ENCODE data around the gene SOCS2. TPM values are rescaled to one million over a fixed set of nuclear protein-coding genes. Genes with fewer than 3 reads are reported as not detected.

Gene SOCS2
- total and polyA plus RNA-seq, 7 donors: 17.5 to 118 (median 75.2) TPM

DNA sequence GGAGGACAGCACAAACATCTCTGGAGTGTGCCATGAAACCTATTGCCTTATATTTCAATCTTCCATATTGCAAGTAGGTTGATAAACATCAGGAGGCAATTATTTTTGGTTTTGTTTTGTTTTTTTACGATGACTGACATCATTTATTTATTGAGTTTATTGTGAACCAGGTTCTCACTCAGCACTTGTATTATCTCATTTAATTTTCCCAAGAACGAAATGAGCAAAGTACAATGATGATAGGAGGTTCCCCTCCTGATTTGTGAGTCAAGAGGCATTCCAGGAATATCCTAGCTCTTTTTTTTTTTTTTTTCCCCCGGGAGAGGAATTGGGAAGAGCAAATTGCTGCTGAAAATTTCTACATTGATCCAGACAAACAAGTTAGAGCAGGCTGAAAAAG, 4.7 kb downstream of the SOCS2 start:
- TF ChIP-seq POLR2A (IDR thresholded peaks at IDR 0.05) (no peak), EP300 (IDR thresholded peaks at IDR 0.05) (no peak), POLR2AphosphoS5 (IDR thresholded peaks at IDR 0.05) (no peak)
- TF ChIP-seq, protein P1, sequence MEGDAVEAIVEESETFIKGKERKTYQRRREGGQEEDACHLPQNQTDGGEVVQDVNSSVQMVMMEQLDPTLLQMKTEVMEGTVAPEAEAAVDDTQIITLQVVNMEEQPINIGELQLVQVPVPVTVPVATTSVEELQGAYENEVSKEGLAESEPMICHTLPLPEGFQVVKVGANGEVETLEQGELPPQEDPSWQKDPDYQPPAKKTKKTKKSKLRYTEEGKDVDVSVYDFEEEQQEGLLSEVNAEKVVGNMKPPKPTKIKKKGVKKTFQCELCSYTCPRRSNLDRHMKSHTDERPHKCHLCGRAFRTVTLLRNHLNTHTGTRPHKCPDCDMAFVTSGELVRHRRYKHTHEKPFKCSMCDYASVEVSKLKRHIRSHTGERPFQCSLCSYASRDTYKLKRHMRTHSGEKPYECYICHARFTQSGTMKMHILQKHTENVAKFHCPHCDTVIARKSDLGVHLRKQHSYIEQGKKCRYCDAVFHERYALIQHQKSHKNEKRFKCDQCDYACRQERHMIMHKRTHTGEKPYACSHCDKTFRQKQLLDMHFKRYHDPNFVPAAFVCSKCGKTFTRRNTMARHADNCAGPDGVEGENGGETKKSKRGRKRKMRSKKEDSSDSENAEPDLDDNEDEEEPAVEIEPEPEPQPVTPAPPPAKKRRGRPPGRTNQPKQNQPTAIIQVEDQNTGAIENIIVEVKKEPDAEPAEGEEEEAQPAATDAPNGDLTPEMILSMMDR (IDR thresholded peaks at IDR 0.05): no peak
- no peak for DNase-seq
- Histone ChIP-seq H3K4me3 (peak overlapping the region in 1 of 4 donors; percentile 77), H3K36me3 (peaks cover 0 to 53% (median 6%) of the 10 kb centered on the region in 4 donors), H3K4me1 (peaks cover 0 to 40% (median 35%) of the 10 kb centered on the region in 4 donors), H3K27ac (peak overlapping the region in 2 of 4 donors; percentile 15 to 32), H3K9me3 (no peaks in the 10 kb centered on the region), H3K27me3 (no peaks in the 10 kb centered on the region)
- intact Hi-C loops (cut with DNase I): no loop called here
- 61 to 72% methylated on average over 3 of the region's 3 CpGs for WGBS, 2 donors

DNA sequence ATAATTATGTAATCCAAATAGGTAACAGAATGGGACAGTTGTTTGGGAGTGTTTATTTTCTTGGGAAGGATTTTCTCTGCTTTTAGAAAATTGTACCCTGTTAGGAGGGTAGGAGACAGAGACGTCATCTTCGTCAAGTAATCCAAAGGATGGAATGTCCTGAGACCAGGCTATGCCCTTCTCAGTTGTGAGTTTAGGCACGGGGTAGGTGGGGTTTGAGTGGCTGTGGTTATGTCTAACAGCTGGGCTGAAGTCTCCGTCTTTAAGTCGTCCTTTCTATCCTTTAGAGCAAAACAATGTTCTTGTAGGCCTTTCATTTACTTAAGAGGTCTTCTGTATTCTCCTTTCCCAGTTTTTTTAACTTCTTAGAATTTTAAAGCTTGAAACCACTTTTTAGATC, 5.7 kb downstream of the SOCS2 start:
- no peaks in the 10 kb centered on the region for H3K27me3 ChIP-seq
- TF ChIP-seq POLR2A (IDR thresholded peaks at IDR 0.05) (no peak), POLR2AphosphoS5 (IDR thresholded peaks at IDR 0.05) (no peak), EP300 (IDR thresholded peaks at IDR 0.05) (no peak)
- TF ChIP-seq, protein P1 (IDR thresholded peaks at IDR 0.05): no peak
- intact Hi-C loops (cut with DNase I): no loop called here

DNA sequence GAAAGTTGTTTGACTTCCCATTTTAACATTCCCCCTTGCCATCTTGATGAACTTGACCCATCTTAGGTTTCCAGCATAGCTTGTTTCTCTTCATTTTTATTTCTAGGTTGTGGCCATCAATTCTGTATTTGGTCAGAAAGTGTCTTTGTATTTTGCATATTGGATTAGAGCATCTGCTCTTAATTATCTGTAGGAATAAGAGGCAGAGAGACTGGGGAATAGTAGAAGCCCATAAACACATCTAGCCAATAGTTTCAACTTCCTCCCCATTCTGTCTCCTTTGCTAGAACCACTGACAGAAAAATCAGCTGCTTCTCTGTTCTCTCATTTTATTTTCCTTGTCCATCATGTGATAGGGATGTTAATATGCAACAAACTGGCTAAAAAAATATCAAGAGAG, 8.2 kb downstream of the SOCS2 start:
- H3K4me3 ChIP-seq: no peak overlapping the region
- H3K36me3 ChIP-seq: peaks cover 0 to 60% (median 6%) of the 10 kb centered on the region in 4 donors
- TF ChIP-seq, protein P1 (IDR thresholded peaks at IDR 0.05): no peak
- no peak for TF ChIP-seq EP300 (IDR thresholded peaks at IDR 0.05)
- TF ChIP-seq POLR2A (IDR thresholded peaks at IDR 0.05): no peak
- no peak for TF ChIP-seq POLR2AphosphoS5 (IDR thresholded peaks at IDR 0.05)
- intact Hi-C loops (cut with DNase I): no loop called here
- no peaks in the 10 kb centered on the region for H3K27me3 ChIP-seq
- H3K9me3 ChIP-seq: no peaks in the 10 kb centered on the region
- no peak for DNase-seq
- peak overlapping the region in 1 of 4 donors; percentile 10 for H3K27ac ChIP-seq
- peaks cover 0 to 29% (median 22%) of the 10 kb centered on the region in 4 donors for H3K4me1 ChIP-seq

More for the DNA sequence above, 5.7 kb downstream of the SOCS2 start:
- peaks cover 0 to 40% (median 33%) of the 10 kb centered on the region in 4 donors for H3K4me1 ChIP-seq
- H3K36me3 ChIP-seq: peaks cover 0 to 53% (median 6%) of the 10 kb centered on the region in 4 donors
- peak overlapping the region in 1 of 4 donors; percentile 26 for H3K27ac ChIP-seq
- 78 to 91% methylated on average over 5 of the region's 5 CpGs for WGBS, 2 donors
- DNase-seq: no peak
- no peak overlapping the region for H3K4me3 ChIP-seq
- no peaks in the 10 kb centered on the region for H3K9me3 ChIP-seq

DNA sequence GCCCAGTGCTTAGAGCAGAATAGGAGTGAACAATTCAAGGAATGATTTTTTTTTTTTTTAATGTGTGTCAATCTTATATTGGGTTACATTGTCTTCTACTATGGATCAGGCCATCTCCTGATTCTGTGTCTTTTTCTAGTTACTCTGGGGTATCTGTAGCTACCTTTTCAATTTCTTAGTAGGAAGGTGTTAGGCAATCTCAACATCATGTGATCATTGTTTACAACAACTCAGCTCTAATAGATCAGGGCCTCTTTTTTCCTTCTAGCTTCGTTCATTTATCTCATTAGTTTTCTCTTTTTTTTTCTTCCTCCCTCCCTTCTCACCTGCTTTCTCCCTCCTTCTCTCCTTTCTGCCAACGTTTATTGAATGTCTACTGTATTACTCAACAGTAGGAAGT, 8.9 kb downstream of the SOCS2 start:
- intact Hi-C loops (cut with DNase I): no loop called here
- Histone ChIP-seq H3K36me3 (peaks cover 0 to 60% (median 6%) of the 10 kb centered on the region in 4 donors), H3K27me3 (no peaks in the 10 kb centered on the region), H3K27ac (peak overlapping the region in 1 of 4 donors; percentile 10), H3K4me3 (no peak overlapping the region), H3K4me1 (peaks cover 0 to 22% (median 15%) of the 10 kb centered on the region in 4 donors), H3K9me3 (no peaks in the 10 kb centered on the region)
- 72 to 76% methylated on average over 2 of the region's 2 CpGs for WGBS, 2 donors
- no peak for DNase-seq
- TF ChIP-seq POLR2AphosphoS5 (IDR thresholded peaks at IDR 0.05) (no peak), EP300 (IDR thresholded peaks at IDR 0.05) (no peak), POLR2A (IDR thresholded peaks at IDR 0.05) (no peak)
- TF ChIP-seq, protein P1 (IDR thresholded peaks at IDR 0.05): no peak

DNA sequence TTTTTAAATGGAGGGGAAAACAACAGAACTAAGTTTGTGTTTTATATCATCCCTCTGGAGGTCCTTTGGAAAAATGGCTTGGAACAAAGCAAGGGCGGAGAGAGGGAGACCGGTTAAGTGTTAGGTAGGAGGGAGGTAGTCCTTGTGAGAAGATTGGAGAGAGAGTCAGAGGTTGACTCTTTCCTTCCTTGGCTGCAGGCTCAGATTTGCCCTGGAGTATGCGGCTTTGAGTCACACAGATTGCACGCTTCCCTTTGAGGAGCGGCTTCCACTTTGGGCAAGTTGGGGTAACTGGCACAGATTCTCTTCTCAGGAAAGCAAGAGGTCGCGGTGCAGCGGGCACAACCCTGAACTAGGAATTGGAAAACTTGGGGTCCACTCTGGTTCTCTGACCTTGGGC, 9.9 kb downstream of the SOCS2 start:
- DNase-seq: no peak
- Histone ChIP-seq H3K4me3 (no peak overlapping the region), H3K27ac (no peak overlapping the region), H3K9me3 (no peaks in the 10 kb centered on the region), H3K27me3 (no peaks in the 10 kb centered on the region), H3K4me1 (peaks cover 0 to 14% (median 6%) of the 10 kb centered on the region in 4 donors), H3K36me3 (peaks cover 0 to 57% (median 6%) of the 10 kb centered on the region in 4 donors)
- intact Hi-C loops (cut with DNase I): no loop called here
- TF ChIP-seq POLR2AphosphoS5 (IDR thresholded peaks at IDR 0.05) (peak in 1 of 4 donors; percentile 13), EP300 (IDR thresholded peaks at IDR 0.05) (no peak), POLR2A (IDR thresholded peaks at IDR 0.05) (no peak)
- TF ChIP-seq, protein P1 (IDR thresholded peaks at IDR 0.05): no peak
- WGBS, 2 donors: 97% methylated on average over 8 of the region's 8 CpGs
